ENCODE results near the gene SLC2A4.

GRCh38 chr17:7249830-7250229, 31.7 kb upstream of the SLC2A4 start:
- no peak for TF ChIP-seq CTCF (IDR thresholded peaks at IDR 0.05)
- TF ChIP-seq POLR2A (IDR thresholded peaks at IDR 0.05) = no peak
